GM12878 (cell line): ENCODE data around the gene CTSA. TPM values are rescaled to one million over a fixed set of nuclear protein-coding genes. Genes with fewer than 3 reads are reported as not detected.
A peak's percentile ranks its signal among the peaks of the same experiment; 100 is the strongest.

Experiments used
- ATAC-seq: fragments of 200-7000 bp; cut with Tn5 transposase; 3 replicates; pipeline ENCODE4 v1.9.1; 2020; ENCODE audit warnings: mild to moderate bottlenecking, moderate library complexity
- BruUV-seq: library from RNA; stranded (reverse); fragments of 400-500 nt; replicated peaks from 2 replicates; lab custom pipeline; 2021; lab: Mats Ljungman, UMichigan
- CTCF ChIA-PET: fragments of 300-600 bp; sonication (Branson Sonifier 250); formaldehyde crosslinking; extraction: SDS; loops from one replicate; lab custom pipeline; 2021; ENCODE audit warnings: inconsistent platforms; lab: Yijun Ruan, JAX
- POLR2A ChIA-PET: fragments of 350-600 bp; formaldehyde crosslinking; extraction: SDS; loops from one replicate; lab custom pipeline; 2021; ENCODE audit warnings: inconsistent platforms; lab: Charles Lee
- RAD21 ChIA-PET: fragments of 300-600 bp; sonication (Branson Sonifier 250); formaldehyde crosslinking; loops from one replicate; lab custom pipeline; 2023; ENCODE audit warnings: antibody characterized with exemption; ENCODE audit not compliant: unreplicated experiment; lab: Charles Lee
- SMC1A ChIA-PET: fragments of 300-600 bp; sonication (Branson Sonifier 250); formaldehyde crosslinking; loops from one replicate; lab custom pipeline; 2023; ENCODE audit not compliant: unreplicated experiment, uncharacterized antibody; lab: Charles Lee
- DNase-seq: peaks from one replicate; pipeline ENCODE4 v3.0.0-alpha.2; 2011; ENCODE audit warnings: low read depth, low spot score
- FAIRE-seq: peaks from 3 replicates; lab custom pipeline; 2011; peaks lifted over from hg19 to GRCh38; lab: Jason Lieb, UNC
- H2AFZ ChIP-seq: 2 replicates; pipeline ENCODE4 v1.6.0; 2011; ENCODE audit warnings: low read depth, low read length, control low read depth; ENCODE audit not compliant: control insufficient read depth
- H3K27ac ChIP-seq: 2 replicates; pipeline ENCODE4 v1.5.1; 2011; ENCODE audit warnings: control low read depth; ENCODE audit not compliant: control insufficient read depth, insufficient read depth
- H3K27me3 ChIP-seq, 2 experiments: replicated peaks in 1 of 2; 2 replicates each; pipeline versions ENCODE4 v1.6.0 to v1.6.1; 2011; ENCODE audit warnings: low read length in 1 of 2; ENCODE audit not compliant: control insufficient read depth in 2 of 2, insufficient read depth in 2 of 2
- H3K36me3 ChIP-seq, 2 experiments: 2 replicates each; pipeline ENCODE4 v1.5.1; 2011; ENCODE audit warnings: low read length in 1 of 2; ENCODE audit not compliant: control insufficient read depth in 2 of 2, insufficient read depth in 2 of 2
- H3K4me1 ChIP-seq: 2 replicates; pipeline ENCODE4 v1.6.1; 2011; ENCODE audit warnings: mild to moderate bottlenecking, low read length, moderate library complexity, mixed read lengths; ENCODE audit not compliant: control insufficient read depth, insufficient read depth
- H3K4me2 ChIP-seq: 2 replicates; pipeline ENCODE4 v1.6.0; 2011; ENCODE audit warnings: control low read depth; ENCODE audit not compliant: control insufficient read depth, insufficient read depth
- H3K4me3 ChIP-seq: fragments of 200-600 bp; sonication (generic); 2 replicates; pipeline ENCODE4 v1.5.1; 2016
- H3K79me2 ChIP-seq: 2 replicates; pipeline ENCODE4 v1.6.0; 2011; ENCODE audit warnings: low read length; ENCODE audit not compliant: control insufficient read depth, insufficient read depth
- H3K9ac ChIP-seq: 2 replicates; pipeline ENCODE4 v1.8.0; 2011; ENCODE audit warnings: low read length, control low read depth, mixed read lengths; ENCODE audit not compliant: control insufficient read depth, insufficient read depth
- H3K9me3 ChIP-seq: replicated peaks from 3 replicates; pipeline ENCODE4 v1.5.1; 2011; ENCODE audit warnings: mild to moderate bottlenecking, low read length; ENCODE audit not compliant: control insufficient read depth, insufficient read depth
- H4K20me1 ChIP-seq: 2 replicates; pipeline ENCODE4 v1.6.0; 2011; ENCODE audit not compliant: control insufficient read depth, insufficient read depth
- BRCA1 ChIP-seq: IDR thresholded peaks from 2 replicates; pipeline ENCODE4 v1.6.1; 2011; ENCODE audit warnings: low read depth, low read length, improper control_type of control experiment
- CBFB ChIP-seq: IDR thresholded peaks from 2 replicates; pipeline ENCODE4 v1.6.1; 2016; ENCODE audit warnings: antibody characterized with exemption, low read depth
- CEBPB ChIP-seq, 2 experiments: fragments of 150-350 bp in 1 of 2; IDR thresholded peaks; 2 replicates each; pipeline ENCODE4 v1.6.1; 2012 to 2014; ENCODE audit warnings: low read depth in 2 of 2, low read length in 2 of 2, borderline replicate concordance in 1 of 2, inconsistent platforms in 1 of 2
- CHD1 ChIP-seq: IDR thresholded peaks from 2 replicates; pipeline ENCODE4 v1.6.1; 2012; ENCODE audit warnings: low read depth, low read length, improper control_type of control experiment
- CREM ChIP-seq: IDR thresholded peaks from 2 replicates; pipeline ENCODE4 v1.6.1; 2014; ENCODE audit warnings: antibody characterized with exemption, low read depth
- EED ChIP-seq: sonication (generic); IDR thresholded peaks from 2 replicates; pipeline ENCODE4 v1.6.1; 2016; ENCODE audit warnings: antibody characterized with exemption, low read depth
- FOS ChIP-seq: IDR thresholded peaks from 3 replicates; pipeline ENCODE4 v1.6.1; 2011; ENCODE audit warnings: borderline replicate concordance; ENCODE audit not compliant: insufficient read length; ENCODE audit errors: extremely low read depth
- LARP7 ChIP-seq: fragments of 450-650 bp; IDR thresholded peaks from 2 replicates; pipeline ENCODE4 v1.6.1; 2017; ENCODE audit warnings: mild to moderate bottlenecking
- MEF2A ChIP-seq: IDR thresholded peaks from 2 replicates; pipeline ENCODE4 v1.6.1; 2011; ENCODE audit warnings: low read depth, mild to moderate bottlenecking, low read length, moderate library complexity; ENCODE audit not compliant: insufficient read depth
- MTA3 ChIP-seq: IDR thresholded peaks from 2 replicates; pipeline ENCODE4 v1.6.1; 2012; ENCODE audit warnings: low read length, inconsistent platforms, borderline replicate concordance
- NBN ChIP-seq: fragments of 450-650 bp; IDR thresholded peaks from 2 replicates; pipeline ENCODE4 v1.6.1; 2016
- NFYA ChIP-seq: IDR thresholded peaks from 2 replicates; pipeline ENCODE4 v1.6.1; 2011; ENCODE audit warnings: low read depth, mild to moderate bottlenecking, low read length, improper control_type of control experiment, borderline replicate concordance
- POLR2AphosphoS2 ChIP-seq: IDR thresholded peaks from 2 replicates; pipeline ENCODE4 v1.6.1; 2011; ENCODE audit warnings: low read depth, mild to moderate bottlenecking, low read length, improper control_type of control experiment, moderate library complexity
- SP1 ChIP-seq: IDR thresholded peaks from one replicate; pipeline ENCODE4 v1.6.1; 2011; ENCODE audit warnings: low read depth, low read length
- SPI1 ChIP-seq: IDR thresholded peaks from 2 replicates; pipeline ENCODE4 v1.6.1; 2011; ENCODE audit warnings: low read depth, mild to moderate bottlenecking, low read length, moderate library complexity, borderline replicate concordance; ENCODE audit not compliant: insufficient read depth
- STAT1 ChIP-seq: fragments of 450-650 bp; conservative IDR thresholded peaks from 2 replicates; pipeline ENCODE4 v1.6.1; 2014; ENCODE audit warnings: antibody characterized with exemption, mild to moderate bottlenecking
- TCF12 ChIP-seq: IDR thresholded peaks from 2 replicates; pipeline ENCODE4 v1.6.1; 2011; ENCODE audit warnings: low read depth, mild to moderate bottlenecking, low read length
- TCF3 ChIP-seq: IDR thresholded peaks from 2 replicates; pipeline ENCODE4 v1.6.1; 2012; ENCODE audit warnings: low read depth, mild to moderate bottlenecking, low read length, borderline replicate concordance; ENCODE audit not compliant: insufficient read depth
- WRNIP1 ChIP-seq: IDR thresholded peaks from 2 replicates; pipeline ENCODE4 v1.6.1; 2011; ENCODE audit warnings: low read depth, low read length, improper control_type of control experiment, borderline replicate concordance
- ZNF207 ChIP-seq: fragments of 450-650 bp; IDR thresholded peaks from 2 replicates; pipeline ENCODE4 v1.6.1; 2014; ENCODE audit warnings: antibody characterized with exemption, mild to moderate bottlenecking, borderline replicate concordance
- ZNF274 ChIP-seq: IDR thresholded peaks from one replicate; pipeline ENCODE4 v1.8.0; 2011; ENCODE audit not compliant: insufficient read length, insufficient read depth
- WGBS: methylation state at CpG from one replicate; pipeline ENCODE4 v1.1.6; 2016; ENCODE audit warnings: low lambda C conversion rate; ENCODE audit not compliant: insufficient replicate concordance, insufficient coverage; ENCODE audit errors: missing lambda C conversion rate; 5-methylcytosine and 5-hydroxymethylcytosine counted together
- in situ Hi-C: fragments of 300-500 bp; cut with MboI; formaldehyde crosslinking; loops from 9 replicates; pipeline ENCODE4 v1.14.3; 2018; ENCODE audit warnings: mixed read lengths
- intact Hi-C: fragments of 100-400 bp; cut with micrococcal nuclease; formaldehyde crosslinking; loops from one replicate; pipeline ENCODE4 v1.14.2; 2022; ENCODE audit not compliant: unreplicated experiment
- polyA plus RNA-seq, 11 experiments: library from polyadenylated mRNA; depleted of rRNA in 4 of 11; unstranded in 6 of 11; stranded (reverse) in 5 of 11; fragments of >200 nt; fragmentation: Nextera tagmentation in 4 of 11; fragmentation: Illumina TruSeq in 1 of 11; extraction: Ambion mirVana in 4 of 11; extraction: Trizol in 1 of 11; gene quantifications; 1 replicate in 1 of 11; 2 replicates in 10 of 11; pipeline versions ENCODE4 v1.2.1 to v1.2.3, GENCODE V29; 2011 to 2016; ENCODE audit warnings: inconsistent platforms in 2 of 11, missing spikeins in 2 of 11, low read depth in 1 of 11
- total RNA-seq, 4 experiments: library from RNA; depleted of rRNA in 3 of 4; stranded (reverse); fragments of >200 nt in 3 of 4; fragmentation: Illumina TruSeq in 1 of 4; extraction: Trizol in 1 of 4; gene quantifications; 2 replicates each; pipeline versions ENCODE4 v1.2.1 to v1.2.3, GENCODE V29; 2013 to 2021
- TF ChIP-seq, protein P1 (sequence below): IDR thresholded peaks from 2 replicates; pipeline ENCODE4 v1.6.1; 2011; ENCODE audit warnings: low read depth, mild to moderate bottlenecking, low read length, moderate library complexity, borderline replicate concordance; ENCODE audit errors: extremely low read depth
- TF ChIP-seq, protein P2 (sequence below): IDR thresholded peaks from 2 replicates; pipeline ENCODE4 v1.6.1; 2011; ENCODE audit warnings: low read depth, low read length, improper control_type of control experiment, borderline replicate concordance

The CTSA gene
- total and polyA plus RNA-seq, 10 of the 15 experiments (the other 5 are each of a cell fraction or from before 2014, with no cell fraction given) = 7.1 to 67.0 (median 36.2) TPM

DNA sequence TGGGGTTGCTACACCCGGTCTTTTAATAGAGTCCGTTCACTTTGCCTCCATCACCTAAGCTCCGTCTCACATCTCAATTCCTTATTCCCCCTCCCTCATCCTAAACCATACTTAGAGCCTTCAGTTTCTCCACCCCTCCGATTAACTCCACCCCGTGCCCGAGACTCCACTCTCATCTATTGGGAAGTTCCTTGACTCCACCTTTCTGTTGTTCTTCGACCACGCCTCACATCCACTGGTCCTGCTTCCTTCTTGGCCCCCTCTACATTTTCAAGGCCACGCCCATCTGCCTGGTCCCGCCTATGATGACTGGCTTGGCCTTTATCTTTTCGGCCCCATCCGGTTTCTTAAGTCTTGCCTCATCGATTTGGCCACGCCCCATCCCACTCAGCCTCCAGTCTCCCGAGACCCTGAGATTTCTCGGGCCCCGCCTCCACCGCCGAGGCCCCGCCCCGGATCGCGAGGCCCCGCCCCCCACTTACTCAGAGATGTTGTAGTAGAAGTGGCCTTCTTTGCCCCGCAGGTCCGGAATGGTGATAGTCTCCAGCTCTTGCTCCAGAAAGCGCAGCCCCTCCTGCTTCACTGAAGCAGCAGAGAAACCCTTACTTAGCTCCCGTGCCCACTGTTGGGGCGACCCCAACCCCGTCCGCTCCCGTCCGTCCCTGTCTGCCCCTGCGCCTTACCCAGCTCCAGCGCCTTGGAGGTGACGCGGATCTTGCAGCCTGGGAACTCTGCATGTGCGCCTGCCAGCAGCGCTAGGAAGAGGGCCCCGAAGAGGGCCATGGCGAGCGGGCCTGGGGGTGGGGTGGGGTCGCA is 19.7 kb downstream of the CTSA start:
- WGBS = under 1% methylated on average over 42 of the region's 43 CpGs
- Histone ChIP-seq H3K79me2 (no peaks in the 10 kb centered on the region), H3K4me2 (peak overlapping the region; percentile 99), H2AFZ (peak overlapping the region; percentile 90), H4K20me1 (no peaks in the 10 kb centered on the region), H3K9me3 (no peaks in the 10 kb centered on the region), H3K27ac (peak overlapping the region; percentile 61; the same call in 1 of the 2 replicates), H3K4me3 (peak overlapping the region; percentile 77), H3K9ac (peak overlapping the region; percentile 64), H3K36me3 (no peaks in the 10 kb centered on the region), H3K27me3 (no peaks in the 10 kb centered on the region), H3K4me1 (peaks cover 15% of the 10 kb centered on the region)
- FAIRE-seq = peak; percentile 99
- peak; percentile 96 for ATAC-seq
- DNase-seq = peak; percentile 99
- in situ Hi-C loops (no loop called here), intact Hi-C loops (loop anchor here (1.0 kb wide), 1 partner anchor 20 kb away; the partner anchor contains the start of genes CTSA and NEURL2)
- POLR2A ChIA-PET = interaction anchor here (0.6 to 3.9 kb wide), 8 partner anchors 9 to 1529 kb away, joined by 3 to 32 read pairs (median 4); partner anchors contain the start of genes CTSA, NEURL2 and PCIF1
- SMC1A ChIA-PET = interaction anchor here (1.0 to 3.5 kb wide), 3 partner anchors 19 to 60 kb away, joined by 3 to 12 read pairs (median 8); partner anchors contain the start of genes CTSA and NEURL2
- CTCF ChIA-PET = interaction anchor here (1.1 to 3.1 kb wide), 4 partner anchors 18 to 59 kb away, joined by 3 to 19 read pairs (median 6); partner anchors contain the start of genes CTSA, NEURL2 and PCIF1
- RAD21 ChIA-PET = interaction anchor here (1.1 to 2.0 kb wide), 3 partner anchors 20 to 60 kb away, joined by 3 to 13 read pairs (median 4); partner anchors contain the start of genes CTSA and NEURL2
- BruUV-seq = no TSS peak
- TF ChIP-seq WRNIP1 = no peak
- no peak for TF ChIP-seq POLR2AphosphoS2
- TF ChIP-seq ZNF274 = no peak
- no peak for TF ChIP-seq SPI1
- no peak for TF ChIP-seq TCF12
- no peak for TF ChIP-seq FOS
- no peak for TF ChIP-seq ZNF207
- no peak for TF ChIP-seq SP1
- peak; percentile 62; the same call in 1 of the 2 replicates for TF ChIP-seq BRCA1
- peak; percentile 68; the same call in 1 of the 2 replicates for TF ChIP-seq NBN
- TF ChIP-seq MTA3 = no peak
- peak in 1 of 2 experiments; percentile 63; a peak in 1 of 4 replicates for TF ChIP-seq CEBPB (IDR thresholded peaks at IDR 0.05; ENCODE audit: borderline replicate concordance in 1 of 2, low read depth in 2 of 2, low read length in 2 of 2)
- TF ChIP-seq, protein P1, sequence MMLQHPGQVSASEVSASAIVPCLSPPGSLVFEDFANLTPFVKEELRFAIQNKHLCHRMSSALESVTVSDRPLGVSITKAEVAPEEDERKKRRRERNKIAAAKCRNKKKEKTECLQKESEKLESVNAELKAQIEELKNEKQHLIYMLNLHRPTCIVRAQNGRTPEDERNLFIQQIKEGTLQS = no peak
- no peak for TF ChIP-seq NFYA
- TF ChIP-seq, protein P2, sequence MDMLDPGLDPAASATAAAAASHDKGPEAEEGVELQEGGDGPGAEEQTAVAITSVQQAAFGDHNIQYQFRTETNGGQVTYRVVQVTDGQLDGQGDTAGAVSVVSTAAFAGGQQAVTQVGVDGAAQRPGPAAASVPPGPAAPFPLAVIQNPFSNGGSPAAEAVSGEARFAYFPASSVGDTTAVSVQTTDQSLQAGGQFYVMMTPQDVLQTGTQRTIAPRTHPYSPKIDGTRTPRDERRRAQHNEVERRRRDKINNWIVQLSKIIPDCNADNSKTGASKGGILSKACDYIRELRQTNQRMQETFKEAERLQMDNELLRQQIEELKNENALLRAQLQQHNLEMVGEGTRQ = no peak
- TF ChIP-seq CHD1 = no peak
- TF ChIP-seq LARP7 = peak; percentile 22; the same call in 1 of the 2 replicates
- no peak for TF ChIP-seq EED
- TF ChIP-seq TCF3 = no peak
- TF ChIP-seq CREM = peak; percentile 8; the same call in 1 of the 2 replicates
- no peak for TF ChIP-seq CBFB
- no peak for TF ChIP-seq MEF2A
- no peak for TF ChIP-seq STAT1
